Measurements from ENCODE around the gene TMEM45A. TPM values are rescaled to one million over a fixed set of nuclear protein-coding genes. Genes with fewer than 3 reads are reported as not detected.
"Not testable (repeated sequence)": the region's sequence is repeated elsewhere in the genome, so short reads cannot be mapped to it uniquely, and the experiment has no call there.

Gene TMEM45A
- total RNA-seq, 1 donor, result 0.73 TPM

- H3K9me3 ChIP-seq (ENCODE audit: low read depth, low read length), result no peaks in the 10 kb centered on the region
- no peak overlapping the region for H3K4me3 ChIP-seq (ENCODE audit: low read length)
- no peaks in the 10 kb centered on the region for H3K27me3 ChIP-seq (ENCODE audit: insufficient read depth, low read length)
- H3K4me1 ChIP-seq (ENCODE audit: insufficient read depth, low read length), result no peaks in the 10 kb centered on the region
Observed at GRCh38 chr3:100562224-100562857, 69.9 kb downstream of the TMEM45A start.

- Histone ChIP-seq H3K9me3 (ENCODE audit: low read depth, low read length) (no peaks in the 10 kb centered on the region), H3K4me1 (ENCODE audit: insufficient read depth, low read length) (no peaks in the 10 kb centered on the region), H3K4me3 (ENCODE audit: low read length) (no peak overlapping the region), H3K27me3 (ENCODE audit: insufficient read depth, low read length) (no peaks in the 10 kb centered on the region)
Observed at GRCh38 chr3:100563228-100563627, 70.8 kb downstream of the TMEM45A start.

GRCh38 chr3:100563652-100564211 is 71.3 kb downstream of the TMEM45A start:
- Histone ChIP-seq H3K9me3 (ENCODE audit: low read depth, low read length) (no peaks in the 10 kb centered on the region), H3K27me3 (ENCODE audit: insufficient read depth, low read length) (no peaks in the 10 kb centered on the region), H3K4me1 (ENCODE audit: insufficient read depth, low read length) (no peaks in the 10 kb centered on the region), H3K4me3 (ENCODE audit: low read length) (no peak overlapping the region)

GRCh38 chr3:100570811-100571210 is 78.4 kb downstream of the TMEM45A start:
- H3K4me1 ChIP-seq (ENCODE audit: insufficient read depth, low read length), result no peaks in the 10 kb centered on the region
- H3K4me3 ChIP-seq (ENCODE audit: low read length), result no peak overlapping the region
- H3K27me3 ChIP-seq (ENCODE audit: insufficient read depth, low read length), result no peaks in the 10 kb centered on the region
- H3K9me3 ChIP-seq (ENCODE audit: low read depth, low read length), result no peaks in the 10 kb centered on the region

GRCh38 chr3:100574536-100574935 is 82.1 kb downstream of the TMEM45A start:
- Histone ChIP-seq H3K4me1 (ENCODE audit: insufficient read depth, low read length) (no peaks in the 10 kb centered on the region), H3K9me3 (ENCODE audit: low read depth, low read length) (no peaks in the 10 kb centered on the region), H3K4me3 (ENCODE audit: low read length) (no peak overlapping the region), H3K27me3 (ENCODE audit: insufficient read depth, low read length) (no peaks in the 10 kb centered on the region)

- H3K4me3 ChIP-seq (ENCODE audit: low read length), result no peak overlapping the region
- no peaks in the 10 kb centered on the region for H3K27me3 ChIP-seq (ENCODE audit: insufficient read depth, low read length)
- no peaks in the 10 kb centered on the region for H3K9me3 ChIP-seq (ENCODE audit: low read depth, low read length)
- H3K4me1 ChIP-seq (ENCODE audit: insufficient read depth, low read length), result no peaks in the 10 kb centered on the region
Observed at GRCh38 chr3:100575704-100576103, 83.3 kb downstream of the TMEM45A start.

- H3K27me3 ChIP-seq (ENCODE audit: insufficient read depth, low read length), result no peaks in the 10 kb centered on the region
- no peaks in the 10 kb centered on the region for H3K4me1 ChIP-seq (ENCODE audit: insufficient read depth, low read length)
- H3K9me3 ChIP-seq (ENCODE audit: low read depth, low read length), result no peaks in the 10 kb centered on the region
- H3K4me3 ChIP-seq (ENCODE audit: low read length), result no peak overlapping the region
Observed at GRCh38 chr3:100577382-100578008, 85.1 kb downstream of the TMEM45A start.

- Histone ChIP-seq H3K9me3 (ENCODE audit: low read depth, low read length) (no peaks in the 10 kb centered on the region), H3K27me3 (ENCODE audit: insufficient read depth, low read length) (no peaks in the 10 kb centered on the region), H3K4me3 (ENCODE audit: low read length) (no peak overlapping the region), H3K4me1 (ENCODE audit: insufficient read depth, low read length) (no peaks in the 10 kb centered on the region)
Observed at GRCh38 chr3:100578646-100579045, 86.2 kb downstream of the TMEM45A start.

GRCh38 chr3:100580147-100580546 is 87.7 kb downstream of the TMEM45A start:
- no peaks in the 10 kb centered on the region for H3K9me3 ChIP-seq (ENCODE audit: low read depth, low read length)
- H3K27me3 ChIP-seq (ENCODE audit: insufficient read depth, low read length), result no peaks in the 10 kb centered on the region
- no peaks in the 10 kb centered on the region for H3K4me1 ChIP-seq (ENCODE audit: insufficient read depth, low read length)
- H3K4me3 ChIP-seq (ENCODE audit: low read length), result no peak overlapping the region

GRCh38 chr3:100581650-100582049 is 89.2 kb downstream of the TMEM45A start:
- Histone ChIP-seq H3K9me3 (ENCODE audit: low read depth, low read length) (no peaks in the 10 kb centered on the region), H3K27me3 (ENCODE audit: insufficient read depth, low read length) (no peaks in the 10 kb centered on the region), H3K4me3 (ENCODE audit: low read length) (no peak overlapping the region), H3K4me1 (ENCODE audit: insufficient read depth, low read length) (no peaks in the 10 kb centered on the region)

- not testable (repeated sequence) for H3K9me3 ChIP-seq (ENCODE audit: low read depth, low read length); H3K4me3 ChIP-seq (ENCODE audit: low read length); H3K4me1 ChIP-seq (ENCODE audit: insufficient read depth, low read length); H3K27me3 ChIP-seq (ENCODE audit: insufficient read depth, low read length)
Observed at GRCh38 chr3:100582157-100582556, 89.7 kb downstream of the TMEM45A start.

GRCh38 chr3:100584101-100584660 is 91.8 kb downstream of the TMEM45A start:
- H3K4me3 ChIP-seq (ENCODE audit: low read length), result no peak overlapping the region
- no peaks in the 10 kb centered on the region for H3K27me3 ChIP-seq (ENCODE audit: insufficient read depth, low read length)
- H3K4me1 ChIP-seq (ENCODE audit: insufficient read depth, low read length), result no peaks in the 10 kb centered on the region
- no peaks in the 10 kb centered on the region for H3K9me3 ChIP-seq (ENCODE audit: low read depth, low read length)

- Histone ChIP-seq H3K27me3 (ENCODE audit: insufficient read depth, low read length) (no peaks in the 10 kb centered on the region), H3K4me3 (ENCODE audit: low read length) (no peak overlapping the region), H3K9me3 (ENCODE audit: low read depth, low read length) (no peaks in the 10 kb centered on the region), H3K4me1 (ENCODE audit: insufficient read depth, low read length) (no peaks in the 10 kb centered on the region)
Observed at GRCh38 chr3:100586832-100587231, 94.4 kb downstream of the TMEM45A start.

GRCh38 chr3:100588251-100588650 is 95.8 kb downstream of the TMEM45A start:
- H3K27me3 ChIP-seq (ENCODE audit: insufficient read depth, low read length), result no peaks in the 10 kb centered on the region
- no peak overlapping the region for H3K4me3 ChIP-seq (ENCODE audit: low read length)
- H3K4me1 ChIP-seq (ENCODE audit: insufficient read depth, low read length), result no peaks in the 10 kb centered on the region
- H3K9me3 ChIP-seq (ENCODE audit: low read depth, low read length), result no peaks in the 10 kb centered on the region

- Histone ChIP-seq H3K4me3 (ENCODE audit: low read length) (no peak overlapping the region), H3K9me3 (ENCODE audit: low read depth, low read length) (no peaks in the 10 kb centered on the region), H3K27me3 (ENCODE audit: insufficient read depth, low read length) (no peaks in the 10 kb centered on the region), H3K4me1 (ENCODE audit: insufficient read depth, low read length) (no peaks in the 10 kb centered on the region)
Observed at GRCh38 chr3:100590114-100590839, 97.9 kb downstream of the TMEM45A start.
